GM19468 (cell line): ENCODE results near the gene GSS.

Experiments used
- ATAC-seq: cut with Tn5 transposase; IDR thresholded peaks from one replicate; pipeline ENCODE4 v1.9.1; 2021; ENCODE audit warnings: mild to moderate bottlenecking, moderate library complexity, moderate number of reproducible peaks; ENCODE audit not compliant: unreplicated experiment; ENCODE audit errors: extremely low read depth

GSS gene

DNA sequence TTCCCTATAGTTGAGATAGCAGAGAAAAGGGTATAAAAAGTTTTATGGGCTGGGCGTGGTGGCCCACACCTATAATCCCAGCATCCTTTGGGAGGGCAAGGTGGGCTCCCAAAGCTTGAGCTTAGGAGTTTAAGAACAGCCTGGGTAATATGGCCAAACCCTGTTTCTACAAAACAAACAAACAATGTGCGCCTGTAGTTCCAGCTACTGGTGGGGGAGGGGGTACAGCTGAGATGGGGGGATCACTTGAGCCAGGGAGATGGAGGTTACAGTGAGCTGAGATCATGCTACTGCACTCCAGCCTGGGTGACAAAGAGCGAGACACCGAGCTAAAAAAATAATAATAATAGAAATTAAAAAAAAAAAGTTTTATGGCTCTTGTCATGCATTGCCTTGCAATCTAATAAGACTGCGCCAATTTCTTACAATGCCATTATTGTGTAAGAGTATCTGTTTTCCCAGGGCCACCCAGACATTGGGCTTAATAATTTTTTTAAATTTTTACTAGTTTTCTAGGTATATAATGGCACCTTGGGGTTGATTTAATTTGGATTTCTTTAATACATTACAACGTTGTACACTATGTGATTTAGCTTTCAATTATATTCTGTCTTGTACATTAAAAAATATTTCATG, 75.3 kb downstream of the GSS start:
- no peak for ATAC-seq
